HG03469 (cell line): ENCODE results near the gene SH3D19.
"Not testable (repeated sequence)": the region's sequence is repeated elsewhere in the genome, so short reads cannot be mapped to it uniquely, and the experiment has no call there.

Source experiments
- ATAC-seq: cut with Tn5 transposase; IDR thresholded peaks from one replicate; pipeline ENCODE4 v1.9.1; 2021; ENCODE audit warnings: mild to moderate bottlenecking, moderate library complexity, moderate number of reproducible peaks; ENCODE audit not compliant: unreplicated experiment

Gene SH3D19

DNA sequence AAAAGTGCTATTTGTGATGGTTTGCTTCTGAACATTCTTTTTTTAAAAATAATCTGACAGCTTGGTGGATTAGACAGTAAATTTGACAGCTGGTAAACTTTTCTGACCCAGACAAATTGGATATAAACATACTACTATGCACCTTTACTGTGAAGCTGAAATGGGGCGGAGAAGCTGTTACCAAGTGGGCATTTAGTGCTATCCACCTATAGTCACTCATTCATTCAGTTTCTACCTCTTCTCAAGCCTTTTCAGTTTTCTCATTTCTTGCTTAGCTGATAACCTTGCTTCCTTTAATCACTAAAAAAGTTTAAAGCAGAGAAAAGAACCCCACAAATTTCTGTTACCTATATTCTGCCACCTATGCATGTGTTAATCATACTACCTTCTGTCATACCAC is 220.8 kb downstream of the SH3D19 start:
- ATAC-seq: no peak

DNA sequence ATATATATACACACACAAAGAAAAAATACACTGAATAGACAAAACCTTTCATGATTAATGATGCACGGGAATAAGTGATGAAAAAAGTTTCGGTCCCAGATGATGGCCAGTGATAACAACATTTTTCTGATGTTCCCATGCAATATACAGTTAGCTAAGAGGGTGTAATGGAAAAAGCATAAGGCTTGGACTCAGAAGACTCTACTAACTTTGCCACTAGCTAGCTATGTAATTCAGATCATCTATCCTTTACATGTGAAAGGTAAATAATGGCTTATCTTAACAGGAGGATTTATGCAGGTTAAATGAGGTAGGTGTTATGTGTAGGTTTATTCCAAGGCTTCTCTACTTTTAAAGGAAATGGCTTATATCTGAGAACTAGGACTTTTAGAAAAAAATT is 221.6 kb downstream of the SH3D19 start:
- no peak for ATAC-seq

DNA sequence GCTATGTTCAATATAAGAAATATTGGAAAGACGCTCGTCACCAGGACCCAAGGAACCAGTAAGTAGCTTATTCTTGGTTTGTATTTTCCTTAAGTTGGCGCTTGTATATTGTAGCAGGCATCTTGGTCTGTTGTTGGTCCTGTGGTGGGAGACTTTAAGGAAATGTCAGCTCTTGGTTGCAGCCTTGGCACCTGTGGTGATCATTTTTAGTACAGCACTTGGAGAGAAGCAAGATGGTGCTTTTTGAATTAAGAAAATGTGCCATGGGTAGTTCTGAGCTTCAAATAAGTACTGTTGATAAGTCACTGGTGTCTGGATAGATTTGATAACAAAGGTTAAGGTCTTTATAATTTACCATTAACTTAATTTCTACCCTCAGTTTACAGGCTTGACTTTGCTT is 224.9 kb downstream of the SH3D19 start:
- ATAC-seq: no peak

DNA sequence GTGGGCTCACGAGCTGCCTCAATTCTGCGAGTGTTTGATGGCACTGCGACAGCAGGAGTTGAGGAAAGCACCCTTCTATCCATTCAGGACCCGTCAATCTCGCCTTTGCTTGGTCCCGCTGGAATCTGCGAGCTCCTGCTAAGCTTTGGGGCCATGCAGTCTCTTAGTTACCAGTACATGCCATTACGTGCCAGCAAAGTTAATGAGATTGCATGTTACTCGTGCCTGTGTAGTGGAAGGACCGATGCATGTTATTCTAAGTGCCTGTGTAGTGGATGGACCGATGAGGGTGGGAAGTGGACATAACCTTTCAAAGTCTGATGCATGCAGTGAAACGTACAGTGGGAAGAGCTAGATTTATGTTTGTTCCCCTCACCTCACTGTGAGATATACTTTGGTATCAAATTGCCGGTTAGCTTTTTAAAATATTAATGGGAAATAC is 225.4 kb downstream of the SH3D19 start:
- no peak for ATAC-seq

DNA sequence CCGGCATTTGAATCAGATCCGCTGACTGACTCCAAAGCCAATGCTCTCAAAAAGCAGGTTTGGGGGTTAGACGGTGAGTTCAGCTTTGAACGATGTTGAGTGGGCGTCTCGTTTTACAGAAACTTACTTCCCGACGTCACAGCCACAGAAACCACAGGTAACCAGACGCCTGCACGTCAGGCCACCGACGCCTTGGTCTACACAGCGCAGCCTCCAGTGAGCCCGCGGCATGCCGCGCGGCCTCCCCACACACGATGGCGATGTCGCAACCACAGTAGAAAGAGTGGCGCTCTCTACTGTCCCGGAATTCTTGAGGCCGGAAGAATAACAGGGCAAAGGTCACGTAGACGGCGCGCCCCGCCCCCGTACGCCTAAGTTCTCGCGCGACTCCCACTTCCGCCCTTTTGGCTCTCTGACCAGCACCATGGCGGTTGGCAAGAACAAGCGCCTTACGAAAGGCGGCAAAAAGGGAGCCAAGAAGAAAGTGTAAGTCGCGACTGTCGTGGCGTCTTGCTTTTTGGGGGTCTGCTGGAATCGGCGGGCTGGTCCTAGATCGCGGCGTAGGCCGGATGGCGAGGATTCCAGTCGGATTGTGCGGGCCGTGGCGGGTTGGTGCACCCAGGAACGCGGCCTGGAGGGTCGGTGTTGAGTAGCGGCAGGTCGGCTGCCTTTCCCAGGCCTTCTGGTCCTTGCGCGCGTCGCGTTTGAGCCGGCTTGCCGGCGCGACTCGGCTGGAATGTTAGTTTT is 226.0 kb downstream of the SH3D19 start, which contains the start of gene RPS3A:
Gene RPS3A, plus strand, starts transcription at position 400 of the 747 bp plus-strand sequence. Its CDS starts 25 bp downstream, at position 425.
- peak; percentile 88 for ATAC-seq

DNA sequence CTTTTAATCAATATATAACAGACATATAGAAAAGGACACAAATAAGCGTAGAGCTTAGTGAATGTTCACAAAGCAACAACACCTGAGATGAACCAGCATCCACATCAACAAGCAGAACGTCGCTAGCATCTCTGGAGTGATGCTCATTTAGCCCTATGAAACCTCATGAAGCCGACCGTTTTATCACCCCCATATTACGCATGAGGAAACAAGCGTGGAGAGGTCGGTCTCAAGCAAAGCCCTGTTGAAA is 226.5 kb downstream of the SH3D19 start:
- no peak for ATAC-seq

DNA sequence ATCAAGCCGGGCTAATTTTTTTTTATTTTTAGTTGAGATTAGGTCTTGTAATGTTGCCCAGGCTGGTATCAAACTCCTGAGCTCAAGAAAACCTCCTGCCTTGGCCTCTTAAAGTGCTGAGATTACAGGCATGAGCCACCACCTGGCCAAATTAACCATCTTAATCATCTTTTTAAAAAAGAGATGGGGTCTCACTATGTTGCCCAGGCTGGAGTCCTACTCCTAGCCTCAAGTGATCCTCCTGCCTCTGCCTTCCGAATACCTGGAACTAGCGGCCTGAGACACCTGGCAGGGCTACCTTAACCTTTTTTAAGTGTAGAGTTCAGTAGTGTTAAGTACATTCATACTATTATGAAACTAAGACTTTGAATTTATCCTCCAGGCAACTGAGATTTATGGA is 227.6 kb downstream of the SH3D19 start:
- ATAC-seq: no peak

DNA sequence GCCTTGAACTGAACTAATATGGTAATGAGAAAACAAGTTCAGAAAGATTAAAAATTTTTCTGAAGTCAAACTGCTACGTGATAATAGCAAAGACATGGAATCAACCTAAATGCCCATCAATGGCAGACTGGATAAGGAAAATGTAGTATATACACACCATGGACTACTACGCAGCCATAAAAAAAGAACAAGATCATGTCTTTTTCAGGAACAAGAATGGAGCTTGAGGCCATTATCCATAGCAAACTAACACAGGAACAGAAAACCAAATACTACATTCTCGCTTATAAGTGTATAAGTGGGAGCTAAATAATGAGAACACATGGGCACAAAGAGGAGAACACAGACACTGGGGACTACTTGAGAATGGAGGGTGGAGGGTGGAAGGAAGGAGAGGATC is 230.3 kb downstream of the SH3D19 start:
- no peak for ATAC-seq

DNA sequence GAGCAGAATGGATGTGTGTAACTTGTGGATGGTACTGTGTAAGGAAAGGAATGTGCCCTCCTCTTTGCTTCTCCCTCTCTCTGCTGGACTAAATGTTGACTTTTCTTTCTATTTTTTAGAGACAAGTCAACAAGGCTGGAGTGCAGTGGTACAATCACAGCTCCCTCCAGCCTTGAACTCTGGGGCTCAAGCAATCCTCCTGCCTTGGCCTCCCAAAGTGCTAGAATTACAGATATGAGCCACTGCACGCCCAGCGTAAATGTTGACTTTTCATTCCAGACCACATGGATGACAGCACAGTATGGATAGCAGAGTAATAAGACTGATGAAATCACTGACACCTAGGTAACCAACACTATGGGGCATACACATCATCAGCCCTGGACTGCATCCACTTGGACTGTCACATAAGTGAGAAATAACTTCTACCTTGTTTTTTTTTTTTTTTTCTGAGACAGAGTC is 231.1 kb downstream of the SH3D19 start:
- ATAC-seq: no peak

DNA sequence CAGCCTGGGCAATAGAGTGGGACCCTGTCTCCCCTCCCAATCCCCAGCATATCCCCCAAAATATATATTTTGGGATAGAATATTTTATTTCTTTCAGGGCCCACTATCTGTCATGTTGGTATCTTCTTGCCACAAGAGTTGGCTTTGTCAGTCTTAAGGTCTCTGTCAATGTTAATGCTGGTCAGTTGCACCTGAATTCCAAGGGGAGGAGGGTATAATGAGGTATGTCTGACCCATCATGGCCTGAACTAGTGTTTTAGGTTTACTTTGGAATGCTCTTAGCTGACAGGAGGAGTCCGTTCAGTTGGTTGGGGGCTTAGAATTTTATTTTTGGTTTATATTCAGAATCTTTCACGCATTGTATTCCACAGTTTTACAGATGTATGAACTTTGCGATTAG is 232.2 kb downstream of the SH3D19 start:
- ATAC-seq: no peak

DNA sequence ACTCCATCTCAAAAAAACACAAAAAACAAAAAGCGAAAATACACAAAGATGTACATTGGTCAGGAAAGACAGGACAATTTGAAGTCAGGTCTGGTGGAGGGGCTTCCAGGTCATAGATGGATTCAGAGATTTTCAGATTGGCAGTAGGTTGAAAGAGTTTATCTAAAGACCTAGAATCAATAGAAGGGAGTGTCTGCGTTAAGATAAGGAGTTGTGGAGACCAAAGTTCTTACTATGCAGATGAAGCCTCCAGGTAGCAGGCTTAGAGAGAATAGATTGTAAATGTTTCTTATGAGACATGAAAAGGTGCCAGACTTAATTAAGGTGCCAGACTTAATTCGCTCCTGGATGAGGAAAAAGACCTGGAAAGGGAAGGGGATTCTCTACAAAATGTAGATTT is 232.9 kb downstream of the SH3D19 start:
- ATAC-seq: no peak

DNA sequence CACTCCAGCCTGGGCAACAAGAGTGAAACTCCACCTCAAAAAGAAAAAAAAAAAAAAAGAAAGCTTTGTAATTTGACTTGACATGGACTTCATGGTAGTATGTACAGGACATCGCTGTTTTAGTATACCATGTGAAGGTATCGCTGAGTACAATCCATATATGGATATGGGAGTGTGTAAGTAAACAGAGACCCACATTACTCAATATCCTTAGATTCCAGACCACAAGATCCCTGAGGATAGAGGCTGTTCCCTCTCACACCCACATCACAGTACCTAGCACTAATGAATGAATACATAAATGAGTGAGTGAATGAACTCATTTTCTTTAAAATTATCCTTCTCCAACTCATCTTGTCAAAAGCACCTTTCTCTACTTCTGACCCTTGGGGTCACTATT is 234.4 kb downstream of the SH3D19 start:
- ATAC-seq: no peak

DNA sequence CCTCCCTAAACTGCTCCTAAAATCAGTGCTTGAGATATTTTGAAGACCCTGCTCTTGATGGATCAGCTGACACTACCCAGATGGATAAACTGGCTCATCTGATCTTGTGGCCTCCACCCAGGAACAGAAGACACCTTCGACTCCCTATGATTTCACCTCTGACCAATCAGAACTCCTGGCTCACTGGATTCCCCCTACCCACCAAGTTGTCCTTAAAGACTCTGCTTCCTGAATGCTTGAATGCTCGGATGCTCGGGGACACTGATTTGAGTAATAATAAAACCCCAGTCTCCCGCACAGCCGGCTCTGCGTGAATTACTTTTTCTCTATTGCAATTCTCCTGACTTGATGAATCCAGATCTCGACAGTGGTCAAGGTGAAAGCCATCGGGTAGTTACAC is 237.9 kb downstream of the SH3D19 start:
- no peak for ATAC-seq

DNA sequence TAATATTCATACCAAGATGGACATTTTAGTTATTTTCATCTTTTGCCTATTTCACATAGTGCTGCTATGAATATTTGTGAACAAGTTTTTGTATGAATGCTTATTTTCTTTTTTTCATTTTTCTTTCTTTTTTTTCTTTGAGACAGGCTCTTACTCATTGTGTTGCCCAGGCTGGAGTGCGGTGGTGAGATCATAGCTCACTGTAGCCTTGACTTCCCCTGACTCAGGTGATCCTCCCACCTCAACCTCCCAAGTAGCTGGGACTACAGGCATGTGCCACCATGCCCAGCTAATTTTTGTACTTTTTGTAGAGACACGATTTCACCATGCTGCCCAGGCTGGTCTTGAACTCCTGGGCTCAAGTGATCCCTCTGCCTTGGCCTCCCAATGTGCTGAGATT is 247.4 kb downstream of the SH3D19 start:
- not testable (repeated sequence) for ATAC-seq

DNA sequence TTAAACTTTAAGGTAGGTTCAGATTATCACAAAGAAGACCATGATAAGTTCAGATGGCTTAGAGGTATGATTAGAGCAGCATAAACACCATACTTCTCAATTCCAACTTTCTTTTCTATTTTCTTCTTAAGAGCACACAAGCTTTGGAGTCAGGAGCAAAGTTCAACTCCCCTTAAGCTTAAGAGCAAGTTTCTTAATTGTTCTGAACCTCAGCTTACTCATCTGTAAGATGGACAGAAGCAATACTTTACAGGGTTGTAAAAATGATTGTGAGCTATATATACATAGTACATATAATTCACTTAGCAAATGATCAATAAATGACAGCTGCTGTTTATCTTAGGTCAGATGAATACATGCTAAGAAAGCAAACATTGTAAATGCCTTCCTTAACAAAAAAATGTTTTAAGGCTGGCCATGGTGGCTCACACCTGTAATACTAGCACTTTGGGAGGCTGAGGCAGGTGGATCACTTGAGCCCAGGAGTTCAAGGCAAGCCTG is 250.9 kb downstream of the SH3D19 start:
- no peak for ATAC-seq
